Peyer's patch (tissue), 4 donors: ENCODE data around the gene APPBP2. TPM values are rescaled to one million over a fixed set of nuclear protein-coding genes. Genes with fewer than 3 reads are reported as not detected.
"Not testable (repeated sequence)": the region's sequence is repeated elsewhere in the genome, so short reads cannot be mapped to it uniquely, and the experiment has no call there.

Experiments used
- DNase-seq, 3 donors: peaks; one replicate each; pipeline ENCODE4 v3.0.0-alpha.2; 2017 to 2019
- H3K27ac ChIP-seq, 4 donors: fragments of 200-600 bp; sonication (generic); one replicate each; pipeline ENCODE4 v1.5.1; 2016 to 2019
- H3K27me3 ChIP-seq, 2 donors: fragments of 200-600 bp; sonication (generic); one replicate each; pipeline ENCODE4 v1.5.1; 2019
- H3K36me3 ChIP-seq, 3 donors: fragments of 200-600 bp; sonication (generic); one replicate each; pipeline ENCODE4 v1.5.1; 2016 to 2019
- H3K4me1 ChIP-seq, 4 donors: fragments of 200-600 bp; sonication (generic); one replicate each; pipeline ENCODE4 v1.5.1; 2016 to 2019
- H3K4me3 ChIP-seq, 4 donors: fragments of 200-600 bp; sonication (generic); 1 replicate in 3 of 4; 2 replicates in 1 of 4; pipeline ENCODE4 v1.5.1; 2016 to 2019; ENCODE audit warnings: mild to moderate bottlenecking in 1 of 4
- H3K9me3 ChIP-seq, 4 donors: fragments of 200-600 bp; sonication (generic); one replicate each; pipeline ENCODE4 v1.5.1; 2016 to 2019; ENCODE audit warnings: mild to moderate bottlenecking in 1 of 4
- CTCF ChIP-seq, 6 experiments: fragments of 450-650 bp in 4 of 6; fragments of 200-600 bp in 2 of 6; sonication (generic) in 1 of 6; IDR thresholded peaks; one replicate each; pipeline ENCODE4 v1.5.1; 2017 to 2019; ENCODE audit warnings: antibody characterized with exemption in 6 of 6, mild to moderate bottlenecking in 3 of 6, moderate library complexity in 1 of 6
- POLR2A ChIP-seq, 2 donors: fragments of 450-650 bp; IDR thresholded peaks; one replicate each; pipeline ENCODE4 v1.5.1; 2017; ENCODE audit warnings: antibody characterized with exemption in 2 of 2, mild to moderate bottlenecking in 2 of 2, moderate library complexity in 2 of 2
- total RNA-seq, 4 donors: library from RNA; depleted of rRNA; stranded (reverse); fragments of >200 nt; gene quantifications; one replicate each; pipeline ENCODE4 v1.1.0, GENCODE V29; 2016

APPBP2 gene
- total RNA-seq, 4 donors from 2014 or later: 14.0 to 18.4 (median 15.4) TPM

- H3K9me3 ChIP-seq: no peaks in the 10 kb centered on the region
- peak overlapping the region; percentile 69 to 98 (median 89) for H3K4me3 ChIP-seq
- H3K36me3 ChIP-seq: peaks cover 0 to 6% (median 0%) of the 10 kb centered on the region in 3 donors
- peaks cover 0 to 20% (median 9%) of the 10 kb centered on the region in 4 donors for H3K4me1 ChIP-seq
- no peaks in the 10 kb centered on the region for H3K27me3 ChIP-seq
- peak in 1 of 6 experiments; percentile 6 for TF ChIP-seq CTCF (IDR thresholded peaks at IDR 0.05)
- TF ChIP-seq POLR2A (IDR thresholded peaks at IDR 0.05): no peak
- DNase-seq: no peak
- H3K27ac ChIP-seq: peak overlapping the region; percentile 97 to 100 (median 98)
Measured at GRCh38 chr17:60524463-60525327, 1.3 kb downstream of the APPBP2 start.

DNA sequence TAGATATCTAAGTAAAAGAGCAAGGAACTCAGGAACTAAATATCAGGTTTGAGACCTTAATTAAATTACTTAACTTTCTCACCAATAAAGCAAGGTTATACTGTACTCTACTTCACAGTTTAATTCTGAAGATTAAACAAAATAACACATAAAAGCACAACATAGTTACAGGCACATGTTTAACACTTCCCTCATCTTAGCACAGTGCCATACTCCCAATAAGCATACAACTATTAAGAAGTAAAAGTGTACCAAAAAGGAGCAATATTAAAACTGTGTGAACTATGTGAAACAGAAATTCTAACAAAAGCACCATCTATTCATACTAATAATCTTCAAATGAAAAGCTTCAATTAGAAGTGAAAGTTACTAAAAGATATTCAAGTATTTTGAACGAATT is 2.2 kb downstream of the APPBP2 start:
- H3K9me3 ChIP-seq: no peaks in the 10 kb centered on the region
- DNase-seq: no peak
- peak overlapping the region in 2 of 4 donors; percentile 69 to 98 for H3K4me3 ChIP-seq
- no peak overlapping the region for H3K27ac ChIP-seq
- H3K4me1 ChIP-seq: peaks cover 0 to 20% (median 9%) of the 10 kb centered on the region in 4 donors
- TF ChIP-seq CTCF (IDR thresholded peaks at IDR 0.05) (no peak), POLR2A (IDR thresholded peaks at IDR 0.05) (no peak)
- H3K36me3 ChIP-seq: peaks cover 0 to 8% (median 0%) of the 10 kb centered on the region in 3 donors
- H3K27me3 ChIP-seq: no peaks in the 10 kb centered on the region

- Histone ChIP-seq H3K27ac (no peak overlapping the region), H3K4me1 (peaks cover 0 to 20% (median 9%) of the 10 kb centered on the region in 4 donors), H3K27me3 (no peaks in the 10 kb centered on the region), H3K9me3 (no peaks in the 10 kb centered on the region), H3K4me3 (no peak overlapping the region), H3K36me3 (peaks cover 0 to 8% (median 0%) of the 10 kb centered on the region in 3 donors)
- TF ChIP-seq CTCF (IDR thresholded peaks at IDR 0.05) (no peak), POLR2A (IDR thresholded peaks at IDR 0.05) (no peak)
- no peak for DNase-seq
Measured at GRCh38 chr17:60522889-60523626, 3.0 kb downstream of the APPBP2 start.

DNA sequence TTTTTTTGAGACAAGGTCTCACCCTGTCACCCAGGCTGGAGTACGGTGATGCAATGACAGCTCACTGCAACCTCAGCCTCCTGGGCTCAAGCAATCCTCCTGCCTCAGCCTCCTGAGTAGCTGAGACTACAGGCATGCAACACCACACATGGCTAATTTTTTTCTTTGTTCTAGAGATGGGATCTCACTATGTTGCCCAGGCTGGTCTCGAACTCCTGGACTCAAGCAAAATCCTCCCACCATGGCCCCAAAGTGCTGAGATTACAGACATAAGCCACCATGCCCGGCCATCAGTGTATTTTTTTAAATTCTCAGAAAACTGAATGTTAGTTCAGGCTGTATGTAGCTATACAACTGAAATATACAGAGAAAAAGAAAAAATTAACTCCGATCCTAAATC is 6.2 kb downstream of the APPBP2 start:
- H3K4me1 ChIP-seq: peaks cover 0 to 20% (median 9%) of the 10 kb centered on the region in 4 donors
- H3K27me3 ChIP-seq: no peaks in the 10 kb centered on the region
- H3K4me3 ChIP-seq: no peak overlapping the region
- TF ChIP-seq POLR2A (IDR thresholded peaks at IDR 0.05) (no peak), CTCF (IDR thresholded peaks at IDR 0.05) (no peak)
- peaks cover 0 to 8% (median 0%) of the 10 kb centered on the region in 3 donors for H3K36me3 ChIP-seq
- DNase-seq: no peak
- no peaks in the 10 kb centered on the region for H3K9me3 ChIP-seq
- no peak overlapping the region for H3K27ac ChIP-seq

GRCh38 chr17:60515683-60516082 is 10.4 kb downstream of the APPBP2 start:
- H3K9me3 ChIP-seq, H3K27me3 ChIP-seq, H3K27ac ChIP-seq, DNase-seq, H3K4me3 ChIP-seq, H3K4me1 ChIP-seq: not testable (repeated sequence)
- H3K36me3 ChIP-seq: peaks cover 0 to 23% (median 0%) of the 10 kb centered on the region in 3 donors

GRCh38 chr17:60515199-60515598 is 10.8 kb downstream of the APPBP2 start:
- not testable (repeated sequence) for H3K9me3 ChIP-seq, DNase-seq, H3K27ac ChIP-seq, H3K4me1 ChIP-seq, H3K4me3 ChIP-seq, H3K27me3 ChIP-seq
- peaks cover 0 to 22% (median 0%) of the 10 kb centered on the region in 3 donors for H3K36me3 ChIP-seq
